Measurements from ENCODE around the gene GRIK1.

GRIK1 gene

DNA sequence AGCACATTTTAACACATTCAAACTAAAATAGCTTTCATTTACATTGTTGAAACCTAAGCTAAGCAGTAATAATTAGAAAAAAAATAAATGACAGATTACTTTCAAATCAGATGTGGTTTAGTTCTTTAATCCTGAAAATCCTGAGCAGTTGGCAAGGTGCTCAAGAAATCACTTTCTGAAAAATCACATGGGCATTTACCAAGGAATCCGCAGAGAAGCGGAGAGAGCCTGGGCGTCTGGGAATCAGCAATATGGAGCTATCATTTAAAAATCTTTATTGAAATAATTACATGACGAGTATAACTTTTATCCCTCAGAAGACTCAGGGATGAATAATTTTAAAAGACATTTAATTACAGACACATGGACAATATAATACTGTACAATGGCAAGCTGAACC lies 30.2 kb downstream of the GRIK1 start:
- DNase-seq (ENCODE audit: low spot score): no peak

- DNase-seq (ENCODE audit: low spot score): no peak
Measured at GRCh38 chr21:29904359-29905282, 35.2 kb downstream of the GRIK1 start.

DNA sequence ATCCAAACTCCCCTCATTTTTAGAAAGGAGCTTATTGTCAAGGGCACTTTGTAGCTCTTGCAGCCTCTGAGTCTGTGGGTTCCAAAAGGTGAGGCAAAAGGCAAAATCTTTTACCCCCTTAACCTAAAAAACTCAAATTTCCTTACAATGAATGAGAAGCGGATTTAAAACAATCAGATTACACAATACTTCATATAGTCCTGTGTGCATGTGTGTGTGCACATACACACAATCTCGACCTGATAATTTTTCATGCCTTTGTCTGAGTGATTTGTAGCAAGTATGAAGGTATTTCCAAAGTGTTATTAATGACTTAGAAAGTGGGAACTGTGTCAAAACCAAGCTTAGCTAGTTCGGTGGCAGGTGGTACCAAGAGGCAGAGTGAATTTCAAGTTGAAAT lies 42.9 kb downstream of the GRIK1 start:
- no peak for DNase-seq (ENCODE audit: low spot score)

- no peak for DNase-seq (ENCODE audit: low spot score)
Measured at GRCh38 chr21:29893687-29894086, 46.1 kb downstream of the GRIK1 start.

DNA sequence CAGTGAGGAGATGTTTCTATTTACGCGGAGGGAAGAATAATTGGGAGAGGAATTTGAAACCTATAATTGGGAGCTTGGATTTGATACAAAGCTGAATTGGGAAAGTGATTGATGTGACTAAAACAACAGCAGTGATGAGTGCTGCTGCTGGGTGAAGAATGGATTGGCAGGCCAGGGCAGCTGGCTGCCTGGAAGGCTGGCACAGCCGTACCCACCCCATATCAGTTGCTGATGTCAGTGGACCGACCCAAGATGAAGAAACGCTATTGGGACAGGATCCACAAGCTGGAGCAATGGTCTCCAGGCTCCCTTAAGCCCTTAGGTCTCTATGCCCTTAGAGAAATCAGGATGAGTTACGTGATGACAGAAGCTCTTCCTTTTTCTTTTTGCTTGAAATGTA lies 47.4 kb downstream of the GRIK1 start:
- no peak for DNase-seq (ENCODE audit: low spot score)

DNA sequence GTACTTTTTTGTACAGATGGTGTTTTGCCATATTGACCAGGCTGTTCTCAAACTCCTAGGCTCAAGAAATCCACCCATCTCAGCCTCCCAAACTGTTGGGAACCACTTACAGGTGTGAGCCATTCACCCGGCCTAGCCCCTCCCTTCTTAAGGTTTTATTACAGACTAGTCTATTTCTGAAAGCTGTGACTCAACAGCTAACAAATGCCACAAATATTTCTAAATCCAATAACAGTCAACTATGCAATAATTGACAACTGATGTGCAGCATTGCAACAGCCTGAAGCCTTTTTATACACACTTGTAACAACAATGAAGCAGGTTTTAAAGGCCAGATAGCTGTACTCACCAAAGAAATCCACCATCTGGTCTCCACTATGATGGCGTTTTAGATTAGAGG lies 51.4 kb downstream of the GRIK1 start:
- no peak for DNase-seq (ENCODE audit: low spot score)

- no peak for DNase-seq (ENCODE audit: low spot score)
Measured at GRCh38 chr21:29887313-29888009, 52.3 kb downstream of the GRIK1 start.

- no peak for DNase-seq (ENCODE audit: low spot score)
Measured at GRCh38 chr21:29885491-29885890, 54.3 kb downstream of the GRIK1 start.

DNA sequence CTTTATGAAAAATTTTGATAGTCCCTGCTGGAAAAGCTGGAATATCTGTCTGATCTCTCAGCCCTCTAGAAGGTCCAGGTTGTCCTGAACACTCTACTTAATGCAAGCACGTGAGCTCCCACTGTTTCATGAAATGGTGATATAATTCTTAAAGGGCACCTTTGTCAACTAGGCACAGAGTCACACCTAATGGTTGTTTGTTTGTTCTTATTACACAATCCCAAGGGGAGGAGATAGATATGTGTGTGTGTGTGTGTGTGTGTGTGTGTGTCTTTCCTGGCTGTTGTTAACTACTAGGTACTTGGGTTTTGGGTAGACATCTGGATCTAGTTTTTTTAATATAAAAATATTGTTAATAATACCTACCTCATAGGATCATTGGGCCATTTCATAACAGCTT lies 63.9 kb downstream of the GRIK1 start:
- DNase-seq (ENCODE audit: low spot score): no peak

DNA sequence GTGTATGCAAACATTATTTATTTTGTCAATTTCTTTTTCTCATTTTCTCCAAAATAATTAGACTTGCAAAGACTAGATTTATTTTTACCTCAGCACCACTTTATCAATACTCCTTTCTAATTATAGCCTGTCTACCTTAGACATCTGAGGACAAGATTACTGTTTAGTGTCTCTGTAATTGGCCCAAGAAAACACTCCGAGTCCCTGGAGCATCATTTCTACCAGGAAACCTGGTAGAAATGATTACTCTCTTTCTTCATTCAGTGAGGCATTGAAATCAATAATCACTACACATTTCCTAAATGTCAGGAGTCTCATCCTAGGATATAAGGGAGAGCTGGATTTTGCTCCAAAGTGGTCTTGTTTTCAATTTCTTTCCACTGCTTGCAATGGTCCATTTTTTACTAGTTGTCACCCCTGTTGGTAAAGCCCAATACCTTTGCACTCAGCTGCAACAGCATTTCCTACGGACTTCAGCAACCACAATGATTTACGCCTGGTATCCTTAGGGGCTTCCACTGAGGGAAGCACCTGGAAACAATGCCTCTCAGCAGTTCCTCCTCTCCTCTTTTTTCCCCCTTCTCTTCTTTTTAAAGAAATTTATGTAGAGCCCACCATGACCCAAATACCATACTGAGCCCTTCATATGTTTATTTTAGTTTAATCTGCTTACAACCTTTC lies 64.6 kb downstream of the GRIK1 start:
- DNase-seq (ENCODE audit: low spot score): no peak

DNA sequence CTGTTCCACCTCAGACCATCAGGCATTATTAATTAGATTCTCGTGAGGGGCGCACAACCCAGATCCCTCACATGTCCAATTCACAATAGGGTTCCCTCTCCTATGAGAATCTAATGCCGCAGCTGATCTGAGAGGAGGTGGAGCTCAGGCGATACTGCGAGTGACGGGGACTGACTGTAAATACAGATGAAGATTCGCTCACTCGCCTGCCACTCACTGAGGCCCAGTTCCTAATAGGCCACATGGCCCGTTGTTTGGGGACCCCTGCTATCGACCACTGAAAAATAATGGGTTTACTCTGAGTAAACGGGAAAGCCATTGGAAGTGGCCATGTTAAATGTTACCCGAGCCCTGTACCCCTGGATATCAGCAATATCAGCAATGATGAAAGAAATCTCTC lies 65.9 kb downstream of the GRIK1 start:
- DNase-seq (ENCODE audit: low spot score): no peak

DNA sequence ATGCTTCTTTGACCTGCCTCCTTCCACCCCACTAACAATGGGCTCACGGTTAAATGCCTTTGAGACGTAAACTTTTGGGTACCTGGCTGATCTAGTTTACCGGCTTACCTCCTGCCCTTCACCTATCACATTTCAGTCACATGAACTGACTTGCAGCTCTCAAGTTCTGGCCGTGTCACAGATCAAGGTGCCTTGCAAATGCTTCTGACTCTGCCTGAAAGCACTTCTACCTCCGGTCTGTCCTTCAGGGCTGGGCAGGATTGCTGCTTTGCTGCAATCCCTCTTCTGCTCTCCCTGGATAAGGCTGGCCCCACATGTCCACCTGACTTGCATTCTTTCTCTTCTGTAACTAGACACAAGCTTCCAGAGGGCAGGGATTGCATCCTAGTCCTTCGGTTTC lies 69.0 kb downstream of the GRIK1 start:
- DNase-seq (ENCODE audit: low spot score): no peak

DNA sequence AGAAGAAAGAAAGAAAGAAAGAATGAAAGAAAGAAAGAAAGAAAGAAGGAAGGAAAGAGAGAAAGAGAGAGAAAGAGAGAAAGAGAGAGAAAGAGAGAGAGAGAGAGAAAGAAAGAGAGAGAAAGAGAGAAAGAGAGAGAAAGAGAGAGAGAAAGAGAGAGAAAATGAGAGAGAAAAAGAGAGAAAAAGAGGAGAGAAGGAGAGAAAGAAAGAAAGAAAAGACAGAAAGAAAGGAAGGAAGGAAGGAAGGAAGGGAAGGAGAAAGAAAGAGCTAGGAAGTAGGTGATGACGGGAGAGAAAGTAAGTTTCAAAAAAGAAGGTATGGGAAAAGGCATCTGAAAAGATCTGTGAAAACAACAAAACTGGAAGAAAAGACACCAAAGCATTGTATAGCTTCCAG lies 72.0 kb downstream of the GRIK1 start:
- no peak for DNase-seq (ENCODE audit: low spot score)

GRCh38 chr21:29860346-29860745 lies 79.5 kb downstream of the GRIK1 start:
- DNase-seq (ENCODE audit: low spot score): no peak

GRCh38 chr21:29857150-29857549 lies 82.6 kb downstream of the GRIK1 start:
- DNase-seq (ENCODE audit: low spot score): no peak

DNA sequence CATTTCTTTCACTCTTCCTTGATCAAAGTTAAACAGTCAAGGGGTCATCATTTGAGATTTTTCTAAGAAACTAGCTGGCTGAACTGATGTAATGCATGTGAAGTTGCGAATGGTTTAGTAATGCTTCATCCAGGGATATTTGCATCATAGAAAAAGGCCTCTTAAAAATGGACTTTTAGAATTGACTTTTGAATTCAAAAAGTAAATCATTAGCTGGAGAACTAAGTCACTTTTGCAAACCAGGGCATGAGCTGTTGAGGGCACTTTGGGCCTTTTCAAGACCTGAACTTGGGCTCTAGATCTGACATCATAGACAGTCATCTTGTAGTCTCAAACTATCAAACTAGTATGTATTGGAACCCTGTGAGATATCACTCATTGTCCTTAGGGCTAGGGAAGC lies 85.0 kb downstream of the GRIK1 start:
- DNase-seq (ENCODE audit: low spot score): no peak

DNA sequence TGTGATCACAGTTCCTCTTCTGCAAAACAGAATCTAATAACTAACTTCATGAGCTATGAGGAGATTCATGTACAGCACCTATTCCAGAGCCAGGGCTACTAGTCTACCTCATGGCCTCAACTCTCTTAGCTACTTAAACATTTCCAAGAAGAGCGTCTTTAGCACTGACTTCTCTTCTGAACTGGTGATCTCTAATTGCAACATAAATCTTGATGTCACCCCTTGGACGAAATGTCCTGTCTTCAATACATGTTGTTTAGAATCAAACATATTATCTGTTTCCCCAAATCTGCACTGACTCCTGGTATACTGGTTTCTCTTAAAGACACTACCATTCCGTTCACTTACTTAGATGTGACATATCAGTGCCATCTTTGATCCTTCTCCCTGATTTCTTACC lies 88.2 kb downstream of the GRIK1 start:
- no peak for DNase-seq (ENCODE audit: low spot score)

- DNase-seq (ENCODE audit: low spot score): peak; percentile 81
Measured at GRCh38 chr21:29849735-29850176, 90.0 kb downstream of the GRIK1 start.

- no peak for DNase-seq (ENCODE audit: low spot score)
Measured at GRCh38 chr21:29843804-29844203, 96.0 kb downstream of the GRIK1 start.

- DNase-seq (ENCODE audit: low spot score): no peak
Measured at GRCh38 chr21:29834617-29835016, 105.2 kb downstream of the GRIK1 start.

DNA sequence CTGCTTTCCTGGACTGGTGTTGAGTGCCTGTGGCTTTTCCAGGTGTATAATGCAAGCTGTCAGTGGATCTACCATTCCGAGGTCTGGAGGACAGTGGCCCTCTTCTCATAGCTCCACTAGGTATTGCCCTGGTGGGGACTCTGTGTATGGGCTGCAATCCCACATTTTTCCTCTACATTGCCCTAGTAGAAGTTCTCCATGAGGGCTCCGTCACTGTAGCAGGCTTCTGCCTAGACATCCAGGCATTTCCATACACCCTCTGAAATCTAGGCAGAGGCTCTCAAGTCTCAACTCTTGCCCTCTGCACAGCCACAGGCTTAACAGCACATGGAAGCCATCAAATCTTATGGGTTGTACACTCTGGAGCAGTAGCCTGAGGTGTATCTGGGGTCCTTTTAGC lies 107.6 kb downstream of the GRIK1 start:
- DNase-seq (ENCODE audit: low spot score): no peak

GRCh38 chr21:29829564-29830275 lies 110.1 kb downstream of the GRIK1 start:
- no peak for DNase-seq (ENCODE audit: low spot score)
